ENCODE measurements around the gene VAMP7. TPM values are rescaled to one million over a fixed set of nuclear protein-coding genes. Genes with fewer than 3 reads are reported as not detected.
"Not testable (repeated sequence)": the region's sequence is repeated elsewhere in the genome, so short reads cannot be mapped to it uniquely, and the experiment has no call there.

VAMP7 gene
- total and polyA plus RNA-seq, 4 donors = 27.5 to 44.5 (median 34.0) TPM

DNA sequence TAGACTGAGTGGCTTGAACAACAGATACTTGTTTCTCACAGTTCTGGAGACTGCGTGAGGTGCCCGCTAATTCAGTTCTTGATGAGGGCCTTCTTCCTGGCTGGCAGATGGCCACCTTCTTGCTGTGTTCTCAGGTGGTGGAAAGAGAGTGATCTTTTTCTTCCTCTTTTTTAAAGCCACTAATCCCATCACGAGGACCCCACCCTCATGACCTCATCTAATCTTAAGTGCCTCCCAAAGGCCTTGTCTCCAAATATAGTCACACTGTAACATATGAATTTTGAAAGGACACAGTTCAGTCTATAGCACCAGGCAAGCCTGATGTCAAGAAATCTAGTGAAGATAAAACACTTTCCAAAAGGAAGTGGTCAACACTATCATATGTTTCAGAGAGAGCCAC, 12.4 kb downstream of the VAMP7 start:
- no CpG with 5 or more reads among the region's 3 CpGs for WGBS (ENCODE audit: insufficient coverage)
- H3K27me3 ChIP-seq (ENCODE audit: control insufficient read depth, insufficient read depth, low read length) = no peaks in the 10 kb centered on the region

DNA sequence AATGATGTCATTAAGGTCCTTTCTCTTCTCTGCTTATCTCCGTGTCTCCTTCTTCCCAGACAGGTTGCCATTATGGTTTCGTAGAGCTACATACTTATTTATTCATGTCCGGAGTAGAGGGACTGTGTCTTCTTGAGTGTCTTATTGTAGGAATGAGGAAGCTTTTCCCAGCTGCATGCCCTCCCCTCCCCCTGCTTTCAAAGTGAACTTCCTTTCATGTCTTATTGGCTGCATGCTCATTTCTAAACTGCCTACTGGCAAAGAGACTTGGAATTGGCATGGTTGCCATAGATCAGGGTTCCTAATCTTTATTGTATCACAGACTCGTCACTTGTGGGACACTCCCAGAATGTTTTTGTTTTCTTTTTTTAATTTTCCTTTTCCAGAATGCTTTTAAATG, 15.4 kb downstream of the VAMP7 start:
- no peak overlapping the region for H3K27ac ChIP-seq (ENCODE audit: low read depth, low read length)
- no peaks in the 10 kb centered on the region for H3K36me3 ChIP-seq (ENCODE audit: control insufficient read depth, insufficient read depth, low read length)
- WGBS (ENCODE audit: insufficient coverage) = no CpG with 5 or more reads among the region's 4 CpGs
- no peaks in the 10 kb centered on the region for H3K4me1 ChIP-seq (ENCODE audit: control insufficient read depth, insufficient read depth, low read length)
- peaks cover 2% of the 10 kb centered on the region for H3K9me3 ChIP-seq (ENCODE audit: control insufficient read depth, insufficient read depth, low read length)
- no peak for DNase-seq (ENCODE audit: low read depth in 4 of 6, low spot score in 6 of 6)
- H3K4me3 ChIP-seq (ENCODE audit: low read depth, low read length) = no peak overlapping the region
- no peaks in the 10 kb centered on the region for H3K27me3 ChIP-seq (ENCODE audit: control insufficient read depth, insufficient read depth, low read length)

More for the DNA sequence above, 12.4 kb downstream of the VAMP7 start:
- Histone ChIP-seq H3K36me3 (ENCODE audit: control insufficient read depth, insufficient read depth, low read length) (no peaks in the 10 kb centered on the region), H3K27ac (ENCODE audit: low read depth, low read length) (no peak overlapping the region), H3K9me3 (ENCODE audit: control insufficient read depth, insufficient read depth, low read length) (no peaks in the 10 kb centered on the region), H3K4me1 (ENCODE audit: control insufficient read depth, insufficient read depth, low read length) (no peaks in the 10 kb centered on the region), H3K4me3 (ENCODE audit: low read depth, low read length) (no peak overlapping the region)
- DNase-seq (ENCODE audit: low read depth in 4 of 6, low spot score in 6 of 6) = no peak

DNA sequence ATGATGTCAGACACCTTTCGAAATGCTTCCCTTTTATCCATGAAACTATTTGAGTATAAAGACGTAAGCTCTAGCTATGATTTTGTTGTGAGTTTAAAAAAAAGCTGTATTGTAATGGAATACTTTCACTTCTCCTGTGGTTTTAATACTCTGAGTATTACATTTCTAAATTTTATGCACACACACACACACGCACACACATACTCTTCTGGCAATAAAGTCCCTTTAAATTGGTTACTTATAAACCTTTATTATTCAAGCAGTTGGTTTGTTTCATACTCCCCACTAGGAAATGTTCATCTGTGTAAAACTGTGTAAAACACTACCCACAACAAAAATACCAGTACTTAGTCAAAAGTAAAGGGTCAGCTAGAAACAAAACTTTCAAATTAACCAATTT, 18.2 kb downstream of the VAMP7 start:
- Histone ChIP-seq H3K4me3 (ENCODE audit: low read depth, low read length) (no peak overlapping the region), H3K27me3 (ENCODE audit: control insufficient read depth, insufficient read depth, low read length) (no peaks in the 10 kb centered on the region), H3K36me3 (ENCODE audit: control insufficient read depth, insufficient read depth, low read length) (no peaks in the 10 kb centered on the region), H3K9me3 (ENCODE audit: control insufficient read depth, insufficient read depth, low read length) (peaks cover 2% of the 10 kb centered on the region), H3K4me1 (ENCODE audit: control insufficient read depth, insufficient read depth, low read length) (no peaks in the 10 kb centered on the region), H3K27ac (ENCODE audit: low read depth, low read length) (no peak overlapping the region)
- DNase-seq (ENCODE audit: low read depth in 4 of 6, low spot score in 6 of 6) = no peak
- no CpG with 5 or more reads among the region's 3 CpGs for WGBS (ENCODE audit: insufficient coverage)

DNA sequence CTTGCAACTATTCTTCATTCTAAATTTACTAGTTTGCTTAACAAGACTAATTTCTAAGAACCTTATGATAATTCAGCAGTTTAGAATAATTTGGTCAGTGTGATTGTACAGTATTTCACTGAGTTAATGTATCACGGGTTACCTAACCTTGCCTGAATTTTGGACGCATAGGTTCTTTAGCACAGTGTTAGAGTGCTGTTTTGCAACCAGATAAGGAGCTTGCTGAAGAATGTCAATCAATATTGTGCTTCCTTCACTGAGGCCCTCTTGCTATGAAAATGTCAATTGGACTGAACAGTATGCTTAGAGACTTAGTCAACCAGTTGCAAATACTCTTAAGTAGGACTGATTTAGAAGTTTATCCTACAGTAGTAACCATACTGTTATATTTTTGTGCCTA, 19.6 kb downstream of the VAMP7 start:
- DNase-seq (ENCODE audit: low read depth in 4 of 6, low spot score in 6 of 6) = no peak
- Histone ChIP-seq H3K9me3 (ENCODE audit: control insufficient read depth, insufficient read depth, low read length) (peaks cover 2% of the 10 kb centered on the region), H3K27me3 (ENCODE audit: control insufficient read depth, insufficient read depth, low read length) (no peaks in the 10 kb centered on the region), H3K36me3 (ENCODE audit: control insufficient read depth, insufficient read depth, low read length) (no peaks in the 10 kb centered on the region), H3K4me1 (ENCODE audit: control insufficient read depth, insufficient read depth, low read length) (no peaks in the 10 kb centered on the region), H3K27ac (ENCODE audit: low read depth, low read length) (no peak overlapping the region), H3K4me3 (ENCODE audit: low read depth, low read length) (no peak overlapping the region)
- 83% methylated on average over 2 of the region's 2 CpGs for WGBS (ENCODE audit: insufficient coverage)

DNA sequence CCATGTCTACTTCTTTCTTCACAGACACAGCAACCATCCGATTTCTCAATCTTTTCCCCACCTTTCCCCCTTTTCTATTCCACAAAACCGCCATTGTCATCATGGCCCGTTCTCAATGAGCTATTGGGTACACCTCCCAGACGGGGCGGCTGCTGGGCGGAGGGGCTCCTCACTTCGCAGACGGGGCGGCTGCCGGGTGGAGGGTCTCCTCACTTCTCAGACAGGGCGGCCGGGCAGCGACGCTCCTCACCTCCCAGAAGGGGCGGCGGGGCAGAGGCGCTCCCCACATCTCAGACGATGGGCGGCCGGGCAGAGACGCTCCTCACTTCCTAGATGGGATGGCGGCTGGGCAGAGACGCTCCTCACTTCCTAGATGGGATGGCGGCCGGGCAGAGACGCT, 26.5 kb downstream of the VAMP7 start:
- H3K4me3 ChIP-seq (ENCODE audit: low read depth, low read length); H3K9me3 ChIP-seq (ENCODE audit: control insufficient read depth, insufficient read depth, low read length): not testable (repeated sequence)
- WGBS (ENCODE audit: insufficient coverage) = 87% methylated on average over 2 of the region's 26 CpGs

DNA sequence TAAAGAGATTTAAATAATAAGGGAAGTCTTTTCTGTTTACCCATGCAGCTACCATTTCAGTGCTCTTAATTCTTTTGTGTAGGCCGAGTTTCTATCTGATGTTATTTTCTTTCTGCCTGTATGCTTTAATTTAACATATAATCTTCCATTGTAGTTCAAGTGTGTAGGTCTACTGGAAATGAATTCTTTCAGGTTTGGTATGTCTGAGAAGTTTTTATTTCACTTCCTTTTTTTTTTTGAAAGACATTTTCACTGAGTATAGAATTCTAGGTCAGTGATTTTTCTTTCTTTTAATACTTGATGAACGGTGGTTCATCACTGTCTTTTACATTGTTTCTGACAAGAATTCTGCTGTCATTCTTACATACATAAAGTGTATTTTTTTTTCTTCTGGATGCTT, 42.1 kb downstream of the VAMP7 start:
- DNase-seq (ENCODE audit: low read depth in 4 of 6, low spot score in 6 of 6) = no peak
- Histone ChIP-seq H3K4me3 (ENCODE audit: low read depth, low read length) (no peak overlapping the region), H3K27me3 (ENCODE audit: control insufficient read depth, insufficient read depth, low read length) (no peaks in the 10 kb centered on the region), H3K4me1 (ENCODE audit: control insufficient read depth, insufficient read depth, low read length) (no peaks in the 10 kb centered on the region), H3K27ac (ENCODE audit: low read depth, low read length) (no peak overlapping the region), H3K9me3 (ENCODE audit: control insufficient read depth, insufficient read depth, low read length) (peaks cover 2% of the 10 kb centered on the region), H3K36me3 (ENCODE audit: control insufficient read depth, insufficient read depth, low read length) (no peaks in the 10 kb centered on the region)
- WGBS (ENCODE audit: insufficient coverage) = no CpG with 5 or more reads among the region's 2 CpGs

More for the DNA sequence above, 26.5 kb downstream of the VAMP7 start:
- not testable (repeated sequence) for H3K4me1 ChIP-seq (ENCODE audit: control insufficient read depth, insufficient read depth, low read length); H3K27ac ChIP-seq (ENCODE audit: low read depth, low read length); H3K36me3 ChIP-seq (ENCODE audit: control insufficient read depth, insufficient read depth, low read length); DNase-seq (ENCODE audit: low read depth in 4 of 6, low spot score in 6 of 6); H3K27me3 ChIP-seq (ENCODE audit: control insufficient read depth, insufficient read depth, low read length)

DNA sequence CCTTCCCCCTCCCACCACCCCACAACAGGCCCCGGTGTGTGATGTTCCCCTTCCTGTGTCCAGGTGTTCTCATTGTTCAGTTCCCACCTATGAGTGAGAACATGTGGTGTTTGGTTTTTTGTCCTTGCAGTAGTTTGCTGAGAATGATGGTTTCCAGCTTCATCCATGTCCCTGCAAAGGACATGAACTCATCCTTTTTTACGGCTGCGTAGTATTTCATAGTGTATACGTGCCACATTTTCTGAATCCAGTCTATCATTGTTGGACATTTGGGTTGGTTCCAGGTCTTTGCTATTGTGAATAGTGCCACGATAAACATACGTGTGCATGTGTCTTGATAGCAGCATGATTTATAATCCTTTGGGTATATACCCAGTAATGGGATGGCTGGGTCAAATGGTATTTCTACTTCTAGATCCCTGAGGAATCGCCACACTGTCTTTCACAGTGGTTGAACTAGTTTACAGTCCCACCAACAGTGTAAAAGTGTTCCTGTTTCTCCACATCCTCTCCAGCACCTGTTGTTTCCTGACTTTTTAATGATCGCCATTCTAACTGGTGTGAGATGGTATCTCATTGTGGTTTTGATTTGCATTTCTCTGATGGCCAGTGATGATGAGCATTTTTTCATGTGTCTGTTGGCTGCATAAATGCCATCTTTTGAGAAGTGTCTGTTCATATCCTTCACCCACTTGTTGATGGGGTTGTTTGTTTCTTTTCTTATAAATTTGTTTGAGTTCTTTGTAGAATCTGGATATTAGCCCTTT, 49.9 kb downstream of the VAMP7 start:
- H3K4me1 ChIP-seq (ENCODE audit: control insufficient read depth, insufficient read depth, low read length); H3K27ac ChIP-seq (ENCODE audit: low read depth, low read length); H3K4me3 ChIP-seq (ENCODE audit: low read depth, low read length); H3K36me3 ChIP-seq (ENCODE audit: control insufficient read depth, insufficient read depth, low read length); H3K27me3 ChIP-seq (ENCODE audit: control insufficient read depth, insufficient read depth, low read length); DNase-seq (ENCODE audit: low read depth in 4 of 6, low spot score in 6 of 6); H3K9me3 ChIP-seq (ENCODE audit: control insufficient read depth, insufficient read depth, low read length): not testable (repeated sequence)
- WGBS (ENCODE audit: insufficient coverage) = 92% methylated on average over 2 of the region's 8 CpGs

DNA sequence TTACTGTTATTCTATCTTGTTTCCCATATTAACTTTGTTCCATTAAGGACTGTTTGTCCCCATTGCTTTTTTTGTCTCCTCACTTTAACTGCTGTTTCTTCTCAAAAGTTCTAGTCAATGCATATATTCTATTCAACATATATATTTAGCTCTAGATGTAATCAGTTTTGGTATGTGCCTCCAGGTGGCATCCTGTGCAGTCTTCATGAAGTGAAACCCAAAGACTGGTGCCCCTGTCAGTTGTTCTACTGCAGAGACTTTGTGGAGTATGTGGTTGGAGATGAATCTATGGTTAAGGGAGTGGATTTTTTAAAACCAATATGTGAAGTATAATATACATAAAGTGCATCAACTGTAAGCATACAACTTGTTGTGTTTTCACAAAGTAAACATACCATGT, 57.0 kb downstream of the VAMP7 start:
- Histone ChIP-seq H3K9me3 (ENCODE audit: control insufficient read depth, insufficient read depth, low read length) (no peaks in the 10 kb centered on the region), H3K36me3 (ENCODE audit: control insufficient read depth, insufficient read depth, low read length) (no peaks in the 10 kb centered on the region), H3K27me3 (ENCODE audit: control insufficient read depth, insufficient read depth, low read length) (no peaks in the 10 kb centered on the region), H3K27ac (ENCODE audit: low read depth, low read length) (no peak overlapping the region), H3K4me1 (ENCODE audit: control insufficient read depth, insufficient read depth, low read length) (no peaks in the 10 kb centered on the region), H3K4me3 (ENCODE audit: low read depth, low read length) (no peak overlapping the region)
- DNase-seq (ENCODE audit: low read depth in 4 of 6, low spot score in 6 of 6) = no peak

DNA sequence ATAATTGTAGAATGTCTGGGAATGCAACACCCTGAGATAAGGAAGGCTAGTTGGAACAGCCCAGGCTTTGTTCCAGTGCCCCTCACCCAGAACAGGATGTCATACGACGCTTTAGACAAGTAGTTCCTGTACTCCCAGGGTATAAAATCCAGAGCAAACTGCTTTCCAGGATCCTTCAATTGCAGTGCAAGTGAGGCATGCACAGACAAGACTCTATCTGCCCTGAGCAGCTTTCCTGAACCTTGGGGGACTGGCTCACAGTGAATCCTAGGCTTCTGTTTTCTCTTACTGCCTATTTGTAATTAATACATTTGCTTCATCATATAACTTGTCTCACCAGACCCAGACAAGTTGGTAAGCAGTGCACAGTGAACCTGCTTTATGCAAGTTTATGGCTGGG, 68.0 kb downstream of the VAMP7 start:
- no peak for DNase-seq (ENCODE audit: low read depth in 4 of 6, low spot score in 6 of 6)
- Histone ChIP-seq H3K4me1 (ENCODE audit: control insufficient read depth, insufficient read depth, low read length) (no peaks in the 10 kb centered on the region), H3K27ac (ENCODE audit: low read depth, low read length) (no peak overlapping the region), H3K36me3 (ENCODE audit: control insufficient read depth, insufficient read depth, low read length) (no peaks in the 10 kb centered on the region), H3K9me3 (ENCODE audit: control insufficient read depth, insufficient read depth, low read length) (no peaks in the 10 kb centered on the region), H3K27me3 (ENCODE audit: control insufficient read depth, insufficient read depth, low read length) (no peaks in the 10 kb centered on the region), H3K4me3 (ENCODE audit: low read depth, low read length) (no peak overlapping the region)
- WGBS (ENCODE audit: insufficient coverage) = 17% methylated on average over 2 of the region's 2 CpGs

DNA sequence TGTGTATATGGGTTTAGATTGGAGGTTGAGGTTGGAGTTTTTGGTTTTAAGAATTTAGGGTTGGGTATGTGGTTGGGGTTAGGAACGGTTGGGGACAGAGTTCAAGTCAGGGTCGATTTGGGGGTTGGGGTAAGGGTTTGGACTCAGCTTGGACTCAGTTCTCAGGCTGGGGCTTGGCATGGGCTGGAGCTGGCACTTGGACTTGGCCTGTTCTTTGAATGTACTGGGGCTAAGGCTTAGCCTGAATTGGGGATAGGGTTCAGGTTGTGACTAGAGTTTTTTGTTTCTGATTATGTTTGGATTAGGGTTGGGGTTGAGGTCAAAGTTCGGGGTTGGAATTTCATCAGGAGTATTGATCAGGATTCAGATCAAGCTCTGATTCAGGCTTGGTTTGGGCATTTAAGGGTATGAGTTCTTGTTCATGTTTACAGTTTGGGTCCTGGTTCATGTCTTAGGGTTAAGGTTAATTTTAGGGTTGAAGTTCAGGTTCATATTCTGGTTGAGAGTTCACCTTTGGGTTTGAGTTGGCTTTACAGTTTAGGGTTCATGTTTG, 70.2 kb downstream of the VAMP7 start:
- no peak overlapping the region for H3K27ac ChIP-seq (ENCODE audit: low read depth, low read length)

More for the DNA sequence above, 70.2 kb downstream of the VAMP7 start:
- H3K36me3 ChIP-seq (ENCODE audit: control insufficient read depth, insufficient read depth, low read length) = no peaks in the 10 kb centered on the region
- H3K27me3 ChIP-seq (ENCODE audit: control insufficient read depth, insufficient read depth, low read length) = no peaks in the 10 kb centered on the region
- 60% methylated on average over 3 of the region's 3 CpGs for WGBS (ENCODE audit: insufficient coverage)
- H3K9me3 ChIP-seq (ENCODE audit: control insufficient read depth, insufficient read depth, low read length) = no peaks in the 10 kb centered on the region
- H3K4me1 ChIP-seq (ENCODE audit: control insufficient read depth, insufficient read depth, low read length) = no peaks in the 10 kb centered on the region
- DNase-seq (ENCODE audit: low read depth in 4 of 6, low spot score in 6 of 6) = no peak
- no peak overlapping the region for H3K4me3 ChIP-seq (ENCODE audit: low read depth, low read length)
